Measurements from ENCODE around the gene CMTM5. TPM values are rescaled to one million over a fixed set of nuclear protein-coding genes. Genes with fewer than 3 reads are reported as not detected.

The CMTM5 gene
- total RNA-seq, 1 donor from 2014 or later, result 0.26 TPM

DNA sequence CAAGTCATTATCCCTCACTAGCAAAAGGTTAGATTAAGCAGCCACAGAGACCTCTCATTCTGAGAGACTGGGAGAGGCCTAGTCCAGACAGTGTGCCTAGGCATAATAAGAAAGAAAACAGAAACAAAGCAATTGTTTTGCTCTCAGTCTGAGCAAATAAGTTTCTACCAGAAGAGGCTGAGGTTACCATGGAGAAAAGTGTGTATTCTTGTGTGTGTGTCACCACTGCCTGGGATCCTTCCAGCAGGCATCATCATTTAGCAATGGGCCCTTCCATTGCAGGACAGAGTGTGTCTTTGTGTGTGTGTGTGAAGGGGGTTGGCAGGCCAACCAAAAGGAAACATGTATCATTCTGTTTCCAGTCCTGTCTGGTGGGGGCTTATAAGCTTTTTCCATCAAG lies 15.5 kb upstream of the CMTM5 start:
- Mint-ChIP-seq H3K27ac (ENCODE audit: unreplicated experiment) (peak overlapping the region; percentile 71), H3K36me3 (ENCODE audit: low read depth, unreplicated experiment) (peaks cover 8% of the 10 kb centered on the region), H3K4me1 (ENCODE audit: unreplicated experiment) (peaks cover 26% of the 10 kb centered on the region), H3K27me3 (ENCODE audit: unreplicated experiment) (peaks cover 14% of the 10 kb centered on the region), H3K9me3 (ENCODE audit: unreplicated experiment) (no peaks in the 10 kb centered on the region), H3K4me3 (ENCODE audit: unreplicated experiment) (peak overlapping the region; percentile 2)
- TF ChIP-seq, protein P1, sequence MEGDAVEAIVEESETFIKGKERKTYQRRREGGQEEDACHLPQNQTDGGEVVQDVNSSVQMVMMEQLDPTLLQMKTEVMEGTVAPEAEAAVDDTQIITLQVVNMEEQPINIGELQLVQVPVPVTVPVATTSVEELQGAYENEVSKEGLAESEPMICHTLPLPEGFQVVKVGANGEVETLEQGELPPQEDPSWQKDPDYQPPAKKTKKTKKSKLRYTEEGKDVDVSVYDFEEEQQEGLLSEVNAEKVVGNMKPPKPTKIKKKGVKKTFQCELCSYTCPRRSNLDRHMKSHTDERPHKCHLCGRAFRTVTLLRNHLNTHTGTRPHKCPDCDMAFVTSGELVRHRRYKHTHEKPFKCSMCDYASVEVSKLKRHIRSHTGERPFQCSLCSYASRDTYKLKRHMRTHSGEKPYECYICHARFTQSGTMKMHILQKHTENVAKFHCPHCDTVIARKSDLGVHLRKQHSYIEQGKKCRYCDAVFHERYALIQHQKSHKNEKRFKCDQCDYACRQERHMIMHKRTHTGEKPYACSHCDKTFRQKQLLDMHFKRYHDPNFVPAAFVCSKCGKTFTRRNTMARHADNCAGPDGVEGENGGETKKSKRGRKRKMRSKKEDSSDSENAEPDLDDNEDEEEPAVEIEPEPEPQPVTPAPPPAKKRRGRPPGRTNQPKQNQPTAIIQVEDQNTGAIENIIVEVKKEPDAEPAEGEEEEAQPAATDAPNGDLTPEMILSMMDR (IDR thresholded peaks at IDR 0.05; ENCODE audit: unreplicated experiment), result no peak
- DNase-seq (ENCODE audit: low spot score), result no peak

DNA sequence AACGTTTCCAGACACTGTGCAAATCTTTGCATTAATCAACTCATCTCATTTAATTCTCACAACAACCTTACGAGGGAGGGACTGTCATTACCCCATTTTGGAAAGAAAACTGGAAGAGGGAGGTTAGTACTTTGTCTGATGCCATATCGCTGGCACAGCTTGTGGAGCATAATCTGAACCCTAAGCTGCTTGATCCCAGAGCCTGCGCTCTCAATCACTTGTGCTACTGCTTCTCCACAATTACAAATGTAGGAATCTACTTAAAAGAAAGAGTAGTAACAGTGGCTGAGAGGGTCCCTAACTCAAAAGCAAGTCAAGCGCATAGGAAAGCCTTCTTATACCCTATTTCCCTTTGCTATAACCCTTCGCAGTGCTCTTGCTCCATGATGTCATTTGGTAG lies 15.1 kb upstream of the CMTM5 start:
- Mint-ChIP-seq H3K27me3 (ENCODE audit: unreplicated experiment) (peaks cover 14% of the 10 kb centered on the region), H3K27ac (ENCODE audit: unreplicated experiment) (peak overlapping the region; percentile 71), H3K36me3 (ENCODE audit: low read depth, unreplicated experiment) (peaks cover 5% of the 10 kb centered on the region), H3K4me1 (ENCODE audit: unreplicated experiment) (peaks cover 29% of the 10 kb centered on the region), H3K4me3 (ENCODE audit: unreplicated experiment) (no peak overlapping the region), H3K9me3 (ENCODE audit: unreplicated experiment) (no peaks in the 10 kb centered on the region)
- TF ChIP-seq, protein P1 (IDR thresholded peaks at IDR 0.05; ENCODE audit: unreplicated experiment), result no peak
- DNase-seq (ENCODE audit: low spot score), result no peak

DNA sequence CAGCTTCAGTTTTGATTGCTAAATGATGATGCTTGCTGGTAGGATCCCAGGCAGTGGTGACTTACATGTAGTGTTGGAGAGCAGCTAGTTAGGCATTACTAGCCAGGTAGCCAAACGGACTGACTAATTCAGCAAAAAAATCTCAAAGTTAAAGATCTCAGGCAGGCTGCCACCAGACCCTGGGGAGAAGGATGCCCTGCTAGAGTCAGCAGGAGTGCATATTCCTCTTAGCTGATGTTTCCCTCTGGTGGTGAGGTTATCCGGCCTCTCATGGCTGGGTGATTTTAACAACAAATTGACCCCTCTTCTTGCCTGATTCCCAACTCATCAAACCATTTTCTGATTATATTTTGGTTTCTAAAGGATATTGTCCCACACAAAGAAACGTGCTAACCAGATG lies 14.6 kb upstream of the CMTM5 start:
- no peak overlapping the region for H3K4me3 Mint-ChIP-seq (ENCODE audit: unreplicated experiment)
- H3K27me3 Mint-ChIP-seq (ENCODE audit: unreplicated experiment), result peaks cover 18% of the 10 kb centered on the region
- TF ChIP-seq, protein P1 (IDR thresholded peaks at IDR 0.05; ENCODE audit: unreplicated experiment), result no peak
- H3K4me1 Mint-ChIP-seq (ENCODE audit: unreplicated experiment), result peaks cover 34% of the 10 kb centered on the region
- no peaks in the 10 kb centered on the region for H3K9me3 Mint-ChIP-seq (ENCODE audit: unreplicated experiment)
- peaks cover 8% of the 10 kb centered on the region for H3K36me3 Mint-ChIP-seq (ENCODE audit: low read depth, unreplicated experiment)
- no peak overlapping the region for H3K27ac Mint-ChIP-seq (ENCODE audit: unreplicated experiment)
- DNase-seq (ENCODE audit: low spot score), result no peak

DNA sequence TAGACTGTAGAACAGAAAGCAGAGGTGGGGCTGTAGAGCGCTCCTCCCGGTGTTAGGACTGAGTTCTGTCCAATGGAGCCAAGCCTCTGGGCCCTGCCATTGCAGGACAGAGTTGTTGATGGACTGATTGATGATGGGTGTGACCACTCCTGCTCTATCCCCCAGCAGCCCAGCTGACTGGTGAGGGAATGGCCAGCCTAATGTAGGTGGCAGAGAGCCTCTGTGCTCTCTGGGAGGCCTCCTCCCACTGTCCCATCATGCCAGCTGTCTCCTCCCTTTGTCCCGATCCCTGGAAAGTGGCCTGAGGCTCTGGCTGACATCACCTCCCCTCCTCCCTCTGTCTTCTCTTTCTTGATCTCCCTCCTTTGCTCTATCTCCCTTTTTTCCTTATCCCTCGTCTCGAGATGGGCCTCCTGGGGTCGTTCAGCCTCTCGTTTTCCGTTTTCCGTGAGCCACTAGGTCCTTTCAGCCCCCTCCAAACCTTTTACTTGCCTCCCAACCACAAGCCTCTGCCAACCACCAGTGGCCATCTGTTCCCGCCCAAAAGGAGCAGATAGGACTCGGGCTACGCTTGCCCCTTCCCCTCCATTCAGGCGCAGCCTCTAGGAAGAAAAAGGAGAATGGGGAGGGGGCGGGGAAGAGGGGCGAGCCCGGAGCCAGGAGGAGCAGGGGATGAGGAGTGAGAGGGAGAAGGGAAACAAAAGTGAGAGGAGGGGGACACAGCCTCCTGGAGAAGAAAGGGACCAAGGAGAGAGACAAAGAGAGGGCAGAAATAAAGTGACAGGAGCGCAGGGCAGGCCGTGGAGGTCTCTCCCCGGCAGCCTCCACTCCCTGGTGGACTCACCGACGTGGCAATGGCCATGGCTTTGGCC lies 12.4 kb upstream of the CMTM5 start:
- Mint-ChIP-seq H3K4me1 (ENCODE audit: unreplicated experiment) (peaks cover 29% of the 10 kb centered on the region), H3K4me3 (ENCODE audit: unreplicated experiment) (peak overlapping the region; percentile 86), H3K9me3 (ENCODE audit: unreplicated experiment) (no peaks in the 10 kb centered on the region), H3K27me3 (ENCODE audit: unreplicated experiment) (peaks cover 21% of the 10 kb centered on the region), H3K27ac (ENCODE audit: unreplicated experiment) (peak overlapping the region; percentile 70), H3K36me3 (ENCODE audit: low read depth, unreplicated experiment) (peaks cover 8% of the 10 kb centered on the region)
- TF ChIP-seq, protein P1 (IDR thresholded peaks at IDR 0.05; ENCODE audit: unreplicated experiment), result no peak
- DNase-seq (ENCODE audit: low spot score), result no peak

DNA sequence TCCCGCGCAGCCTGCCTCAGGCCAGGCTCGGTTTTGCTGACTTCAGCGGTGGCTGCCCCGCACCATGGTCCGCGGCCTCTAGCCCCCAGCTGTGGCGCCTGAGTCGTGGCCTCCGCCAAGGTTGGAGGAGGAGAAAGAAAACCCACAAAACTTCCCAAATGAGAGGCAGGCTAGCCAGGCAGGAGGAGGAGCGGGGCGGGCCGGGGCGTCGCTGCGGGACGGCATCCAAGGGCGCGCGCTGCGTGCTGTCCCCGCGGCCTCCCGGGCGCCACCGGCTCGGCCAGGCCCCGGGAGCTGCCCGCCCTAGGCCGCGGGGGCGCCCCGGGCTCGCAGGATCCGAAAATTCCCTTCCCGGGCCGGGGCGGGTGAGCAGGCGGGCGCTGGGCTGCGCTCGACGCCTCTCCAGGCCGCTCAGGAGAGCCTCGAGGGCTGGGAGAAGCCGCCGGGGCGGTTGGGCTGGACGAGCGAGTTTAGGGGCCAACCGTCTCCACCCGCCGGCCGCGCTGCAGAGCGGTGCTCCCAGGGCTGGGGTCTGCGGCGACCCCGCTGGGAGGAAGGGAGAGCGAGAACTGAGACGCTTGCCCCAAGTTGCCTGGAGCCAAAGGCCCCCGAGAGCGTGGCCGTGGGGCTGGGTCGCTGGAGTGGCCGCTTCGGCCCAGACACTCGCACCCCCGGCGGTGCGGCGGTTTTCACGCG lies 11.7 kb upstream of the CMTM5 start, which contains the start of gene EFS:
Gene EFS, minus strand, starts transcription at position 137 of the 696 bp plus-strand sequence. CDS start 147 bp downstream, outside the sequence.
- Mint-ChIP-seq H3K36me3 (ENCODE audit: low read depth, unreplicated experiment) (peaks cover 8% of the 10 kb centered on the region), H3K27ac (ENCODE audit: unreplicated experiment) (peak within 1 kb of the TSS; percentile 70), H3K4me3 (ENCODE audit: unreplicated experiment) (peak within 1 kb of the TSS; percentile 86), H3K9me3 (ENCODE audit: unreplicated experiment) (no peaks in the 10 kb centered on the region), H3K27me3 (ENCODE audit: unreplicated experiment) (peaks cover 22% of the 10 kb centered on the region), H3K4me1 (ENCODE audit: unreplicated experiment) (peaks cover 29% of the 10 kb centered on the region)
- peak; percentile 35 for DNase-seq (ENCODE audit: low spot score)
- TF ChIP-seq, protein P1 (IDR thresholded peaks at IDR 0.05; ENCODE audit: unreplicated experiment), result no peak
